SKM-1 (cell line): Measurements from ENCODE around the gene MNT.

Experiments used
- DNase-seq: peaks from one replicate; lab custom pipeline; 2025; ENCODE audit not compliant: unreplicated experiment; lab: John Stamatoyannopoulos, UW

MNT gene

DNA sequence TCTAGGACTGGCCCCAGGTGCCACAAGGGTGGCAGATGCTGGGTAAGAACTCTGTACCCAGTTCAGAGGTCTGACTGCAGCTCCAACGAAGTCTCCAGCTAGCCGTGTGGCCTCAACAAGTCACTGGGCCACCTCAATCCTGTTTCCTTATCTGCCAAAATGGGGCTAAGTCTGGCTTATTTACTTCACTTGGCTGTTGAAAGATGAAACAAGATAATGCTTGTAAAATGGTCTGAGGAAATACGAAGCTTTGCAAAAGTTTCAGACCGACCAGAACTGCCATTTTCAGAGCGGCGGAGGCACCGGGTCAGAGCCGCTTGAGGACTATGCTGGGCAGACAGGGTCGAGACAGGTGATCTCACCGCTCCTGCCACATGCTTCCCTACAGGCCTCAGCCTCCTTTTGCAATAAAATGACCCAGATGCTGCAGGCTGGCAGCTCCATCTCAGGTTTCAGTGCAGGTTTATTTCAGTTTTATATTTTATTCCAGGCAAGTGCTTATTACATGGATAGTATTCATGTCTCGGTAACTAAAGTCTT is 17.2 kb downstream of the MNT start:
- no peak for DNase-seq

DNA sequence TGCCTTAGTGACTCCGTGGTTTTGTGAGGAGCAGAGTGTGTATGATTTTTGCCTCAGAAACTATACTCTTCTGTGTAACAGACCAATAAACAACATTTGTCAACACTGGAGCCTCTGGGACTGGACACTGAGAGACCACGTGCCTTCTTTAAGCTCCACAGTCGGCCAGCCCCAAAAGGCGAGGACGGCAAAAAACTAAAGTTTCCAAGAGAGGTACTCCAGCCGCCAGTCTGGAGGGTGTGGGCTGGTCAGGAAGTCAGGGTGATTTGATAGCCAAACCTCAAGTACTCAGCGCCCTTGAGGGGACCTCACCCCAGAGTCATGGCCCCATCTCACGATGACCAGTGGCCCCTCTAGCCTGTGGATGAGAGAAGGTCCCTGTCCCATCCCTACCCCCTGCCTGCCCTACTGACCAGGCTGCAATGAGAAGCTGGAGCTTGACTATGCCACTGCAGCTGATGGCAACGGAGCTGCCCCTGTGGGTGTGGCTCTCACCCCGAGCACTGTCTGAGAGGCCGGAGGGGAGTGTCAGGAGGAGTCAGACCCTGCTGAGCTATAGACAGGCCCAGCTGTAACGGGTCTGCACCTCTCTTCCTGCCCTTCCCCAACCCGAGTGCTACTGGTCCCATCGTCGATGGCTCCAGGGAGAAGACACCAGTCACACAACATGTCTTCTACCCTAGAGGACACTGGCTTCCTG is 19.8 kb downstream of the MNT start:
- no peak for DNase-seq

DNA sequence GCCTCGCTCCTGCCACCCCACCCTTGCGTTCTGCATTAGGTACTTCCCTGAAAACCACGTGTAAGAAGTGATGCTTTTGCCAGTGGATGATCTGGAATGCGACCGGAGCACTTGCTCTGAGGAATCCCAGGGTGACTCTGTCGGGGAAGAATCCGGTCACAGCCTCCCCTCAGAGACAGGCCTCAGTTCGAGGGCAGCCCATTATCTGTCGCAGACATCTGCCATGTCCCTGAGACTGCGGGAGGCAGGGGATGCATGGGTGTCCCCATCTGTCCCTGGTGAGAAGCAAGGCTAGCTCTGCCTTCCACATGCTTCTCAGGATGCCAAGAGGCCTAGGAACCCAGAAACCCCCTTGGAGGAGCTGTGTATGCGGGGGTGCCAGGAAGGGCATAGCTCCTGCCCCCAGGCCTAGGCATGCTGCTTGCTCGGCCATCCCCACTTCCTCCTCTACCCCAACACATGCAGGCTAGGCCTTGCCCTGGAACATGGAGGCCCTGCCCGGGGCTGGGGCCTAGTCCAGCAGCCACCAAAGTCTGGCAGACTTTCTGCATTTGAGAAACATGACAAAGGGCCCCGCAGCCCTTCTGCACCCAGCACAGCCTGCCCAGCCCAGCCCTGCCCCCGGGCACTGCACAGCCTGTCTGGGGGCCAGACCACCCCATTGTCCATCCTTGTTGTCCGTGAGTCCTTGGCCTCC is 20.5 kb downstream of the MNT start:
- DNase-seq = no peak

DNA sequence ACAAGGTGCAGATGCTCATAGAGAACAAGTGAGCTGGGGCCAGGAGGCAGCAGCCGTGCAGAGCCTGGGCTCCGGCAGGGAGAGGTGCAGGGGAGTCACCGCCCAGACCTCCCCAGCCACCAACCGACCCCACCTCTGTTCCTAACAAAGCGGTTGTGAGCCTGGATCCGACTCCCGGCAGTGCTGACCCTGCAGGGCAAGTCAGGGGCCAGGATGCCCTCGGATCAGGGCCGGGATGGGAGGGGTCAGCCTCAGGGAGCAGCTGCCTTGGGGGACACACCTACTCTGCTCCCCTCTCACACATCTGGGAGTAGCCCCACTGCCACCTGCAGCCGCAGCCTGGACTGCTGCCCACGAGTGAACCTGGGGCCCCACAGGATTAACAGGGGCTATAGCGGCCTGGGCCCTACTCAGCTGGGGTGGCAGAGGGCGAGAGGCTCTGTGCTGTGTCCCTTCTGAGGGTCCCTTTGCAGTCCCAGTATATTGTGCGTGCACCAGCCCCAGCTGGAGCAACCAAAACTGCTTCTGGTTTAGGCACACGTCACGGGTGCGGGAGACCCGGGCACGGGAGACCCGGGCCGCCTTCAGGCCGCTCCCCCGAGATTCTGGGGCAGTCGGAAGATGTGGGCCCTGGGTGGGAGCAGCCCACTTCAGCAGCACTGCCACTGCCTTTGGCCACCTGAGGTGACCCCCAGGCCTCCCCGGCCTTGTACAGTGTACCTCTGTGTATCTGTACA is 21.2 kb downstream of the MNT start:
- no peak for DNase-seq

DNA sequence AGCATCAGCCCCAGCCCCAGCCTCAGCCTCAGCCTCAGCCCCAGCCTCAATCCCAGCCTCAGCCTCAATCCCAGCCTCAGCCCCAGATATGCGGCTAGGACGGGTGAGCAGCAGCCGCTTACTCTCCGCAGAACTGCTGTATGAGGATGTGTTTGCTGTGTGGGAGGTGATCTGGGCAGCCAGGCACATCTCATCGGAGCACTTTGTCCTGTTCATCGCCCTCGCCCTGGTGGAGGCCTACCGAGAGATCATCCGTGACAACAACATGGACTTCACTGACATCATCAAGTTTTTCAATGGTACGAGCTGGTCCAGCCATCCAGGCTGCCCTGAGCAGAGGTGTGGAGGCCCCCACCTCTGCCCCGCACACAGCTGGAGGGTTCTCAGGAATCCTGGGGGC is 22.0 kb downstream of the MNT start:
- DNase-seq = no peak

DNA sequence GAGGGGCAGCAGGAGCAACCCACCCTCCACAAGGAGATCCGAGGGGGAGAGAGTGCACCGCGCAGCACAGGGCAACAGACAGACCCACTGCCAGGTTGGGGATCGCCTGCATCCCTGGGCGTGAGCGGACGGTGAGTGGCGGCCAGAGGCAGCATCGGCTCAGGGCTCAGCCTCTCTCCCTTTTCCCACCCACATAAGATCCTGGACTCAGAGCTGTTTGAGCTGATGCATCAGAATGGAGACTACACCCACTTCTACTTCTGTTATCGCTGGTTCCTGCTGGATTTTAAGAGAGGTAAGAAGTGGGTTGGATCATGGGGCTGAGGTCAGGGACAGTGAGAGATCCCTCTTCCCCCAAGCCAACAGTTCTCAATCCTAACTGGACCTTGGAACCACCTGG is 23.2 kb downstream of the MNT start:
- DNase-seq = no peak

DNA sequence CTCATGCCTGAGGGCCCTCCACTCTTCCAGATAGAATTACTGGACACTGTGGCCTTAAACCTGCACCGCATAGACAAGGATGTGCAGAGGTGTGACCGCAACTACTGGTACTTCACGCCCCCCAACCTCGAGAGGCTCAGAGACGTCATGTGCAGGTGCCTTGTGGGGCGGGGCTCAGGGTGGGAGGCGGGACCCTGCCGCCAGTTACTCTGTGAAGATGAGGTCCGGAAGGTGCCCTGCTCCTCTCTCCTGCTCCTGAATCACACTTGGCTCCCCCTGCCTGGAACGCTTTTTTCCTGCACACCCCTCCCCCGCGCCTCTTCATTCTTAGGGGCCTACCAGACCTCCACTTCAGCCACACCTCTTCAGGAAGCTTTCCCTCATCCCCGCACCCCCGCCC is 24.8 kb downstream of the MNT start:
- DNase-seq = no peak

DNA sequence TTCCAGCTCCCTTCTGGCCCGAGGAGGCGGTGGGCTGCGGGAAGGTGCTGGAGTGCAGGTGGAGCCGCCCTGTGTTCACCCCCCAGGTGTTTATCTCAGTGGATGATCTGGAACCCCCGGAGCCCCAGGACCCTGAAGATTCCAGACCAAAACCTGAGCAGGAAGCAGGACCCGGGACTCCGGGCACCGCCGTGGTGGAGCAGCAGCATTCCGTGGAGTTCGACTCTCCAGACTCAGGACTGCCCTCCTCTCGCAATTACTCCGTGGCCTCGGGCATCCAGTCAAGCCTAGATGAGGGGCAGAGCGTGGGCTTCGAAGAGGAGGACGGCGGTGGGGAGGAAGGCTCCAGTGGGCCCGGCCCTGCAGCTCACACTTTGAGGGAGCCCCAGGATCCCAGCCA is 25.5 kb downstream of the MNT start:
- no peak for DNase-seq

DNA sequence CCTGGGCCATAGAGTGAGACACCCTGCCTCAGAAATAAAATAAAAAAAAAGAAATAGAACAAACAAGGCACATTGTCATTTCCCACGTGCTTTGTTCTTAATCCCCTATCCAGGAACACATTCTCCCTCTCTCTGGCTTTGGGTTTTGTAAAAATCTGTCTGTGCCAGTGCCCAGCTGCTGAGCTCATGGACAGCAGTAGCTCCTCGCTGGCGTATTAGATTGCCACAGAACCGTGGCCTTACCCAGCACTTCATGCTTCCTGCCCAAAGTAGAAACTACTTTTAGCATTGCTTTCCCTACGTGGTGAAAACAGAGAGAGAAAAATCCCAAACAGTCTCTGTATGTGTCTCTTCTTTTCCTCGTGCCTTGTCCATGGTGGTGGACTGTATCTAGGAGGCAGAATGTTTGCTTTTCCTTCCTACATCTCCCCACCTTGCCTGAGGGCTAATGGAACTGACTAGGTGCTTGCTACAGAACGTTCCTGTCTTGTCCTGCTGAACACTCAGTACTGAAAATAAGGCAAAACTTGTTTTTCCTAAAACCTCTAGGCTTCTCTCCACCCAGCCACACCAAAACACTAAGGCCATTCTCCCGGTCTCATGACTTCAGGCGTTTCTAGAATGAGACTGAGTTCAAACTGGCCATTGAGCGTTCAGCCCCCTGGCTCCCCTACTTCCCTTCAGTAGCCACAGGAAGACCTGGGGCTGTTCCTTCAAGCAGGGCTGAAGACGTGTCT is 26.1 kb downstream of the MNT start:
- DNase-seq = no peak

DNA sequence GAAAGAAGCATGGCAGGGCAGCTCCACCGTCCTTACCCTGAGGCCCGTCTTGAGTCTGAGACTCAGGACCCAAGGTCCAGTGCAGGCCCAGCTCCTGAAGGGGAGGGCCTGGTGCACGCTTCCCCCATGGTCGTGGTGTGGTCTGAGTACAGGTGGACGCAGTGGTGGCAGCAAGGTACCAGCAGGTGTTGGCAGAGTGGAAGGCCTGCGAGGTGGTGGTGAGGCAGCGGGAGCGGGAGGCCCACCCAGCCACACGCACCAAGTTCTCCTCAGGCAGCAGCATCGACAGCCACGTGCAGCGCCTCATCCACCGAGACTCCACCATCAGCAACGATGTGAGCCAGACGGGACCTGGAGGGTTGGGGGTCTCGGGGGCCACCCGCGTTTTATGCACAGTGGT is 27.7 kb downstream of the MNT start:
- DNase-seq = no peak

DNA sequence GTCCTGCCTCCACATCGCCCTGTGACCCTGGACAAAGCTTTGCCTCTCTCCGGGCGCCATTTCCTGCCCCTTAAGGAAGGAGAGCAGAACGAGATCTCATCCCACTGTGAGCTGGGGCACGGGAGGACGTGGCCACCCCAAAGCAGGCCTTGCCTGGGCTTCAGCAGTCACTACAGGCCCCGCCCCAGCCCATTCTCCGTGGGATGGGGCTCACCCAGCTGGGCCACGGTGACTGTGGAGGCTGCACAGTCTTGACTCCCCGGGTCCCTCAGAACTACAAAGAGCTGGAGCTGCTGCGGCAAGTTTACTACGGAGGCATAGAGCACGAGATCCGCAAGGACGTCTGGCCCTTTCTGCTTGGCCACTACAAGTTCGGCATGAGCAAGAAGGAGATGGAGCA is 28.2 kb downstream of the MNT start:
- DNase-seq = no peak

DNA sequence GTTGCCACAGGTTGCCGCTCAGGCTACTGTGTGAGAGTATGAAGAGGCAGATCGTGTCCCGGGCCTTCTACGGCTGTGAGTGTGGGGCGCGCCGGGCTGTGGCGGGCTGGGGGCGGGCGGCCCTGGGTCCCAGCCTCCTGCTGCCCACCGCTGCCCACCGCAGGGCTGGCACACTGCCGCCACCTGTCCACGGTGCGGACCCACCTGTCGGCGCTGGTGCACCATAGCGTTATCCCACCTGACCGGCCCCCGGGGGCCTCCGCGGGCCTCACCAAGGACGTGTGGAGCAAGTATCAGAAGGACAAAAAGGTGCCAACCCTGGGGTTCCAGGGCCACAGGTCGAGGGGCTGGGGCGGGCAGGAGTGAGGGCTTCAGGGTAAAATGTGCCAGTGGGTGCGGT is 28.7 kb downstream of the MNT start:
- DNase-seq = no peak

DNA sequence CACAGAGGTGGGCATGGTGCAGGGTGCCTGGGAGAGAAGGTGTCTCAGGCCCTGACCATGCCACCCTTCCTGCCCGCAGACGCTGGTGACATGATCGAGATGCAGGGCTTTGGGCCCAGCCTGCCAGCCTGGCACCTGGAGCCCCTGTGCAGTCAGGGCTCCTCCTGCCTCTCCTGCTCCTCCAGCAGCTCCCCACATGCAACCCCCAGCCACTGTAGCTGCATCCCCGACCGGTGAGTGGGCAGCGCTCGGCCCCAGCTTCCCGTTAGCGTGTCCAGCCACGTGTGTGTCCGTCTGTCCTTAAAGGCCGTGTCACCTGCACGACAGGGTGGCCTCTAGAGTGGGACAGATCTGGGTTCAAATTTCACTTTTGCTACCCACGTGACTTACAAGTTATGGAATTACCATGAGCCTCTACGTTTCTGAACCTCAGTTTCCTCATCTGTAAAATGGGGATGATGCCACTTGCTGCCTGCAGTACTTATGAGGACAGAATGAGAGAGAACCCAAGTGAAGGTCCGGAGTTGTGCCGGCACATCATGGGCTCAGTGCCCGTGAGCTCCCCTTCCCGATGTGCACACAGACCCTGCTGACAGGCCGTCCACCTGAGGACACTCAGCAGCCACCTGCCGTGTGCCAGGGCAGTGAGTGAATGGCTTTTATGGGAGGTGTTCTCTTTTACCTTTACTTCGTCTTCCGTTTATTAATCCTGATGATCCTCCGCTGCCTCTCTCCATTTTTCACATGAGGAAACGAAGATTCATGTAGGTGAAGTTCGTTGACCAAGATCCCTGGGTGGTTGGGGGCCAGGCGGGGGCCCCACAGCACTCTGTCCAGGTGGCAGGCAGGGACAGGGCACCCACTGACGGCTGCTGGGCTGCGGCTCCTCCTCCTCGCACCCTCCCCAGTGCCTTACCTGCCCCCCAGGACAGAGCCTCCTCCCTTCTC is 29.4 kb downstream of the MNT start:
- no peak for DNase-seq

DNA sequence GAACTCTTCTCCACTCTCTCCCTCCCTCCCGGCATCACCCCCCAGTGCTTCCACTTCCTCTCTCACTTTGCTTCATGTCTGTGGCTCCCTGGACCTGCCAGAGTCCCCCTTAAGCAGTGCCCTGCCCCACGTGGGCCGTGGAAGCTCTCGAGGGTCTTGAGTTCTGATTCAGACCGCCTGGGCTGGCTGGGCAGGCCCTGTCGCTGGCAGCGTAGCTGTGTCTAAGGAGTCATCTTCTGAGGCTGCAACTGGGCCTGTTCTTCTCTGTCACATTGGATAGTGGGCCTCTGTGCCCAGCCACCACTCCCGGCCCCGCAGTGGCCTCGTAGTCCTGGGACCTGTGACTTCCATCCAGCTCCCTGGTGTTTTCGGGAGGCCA is 30.7 kb downstream of the MNT start:
- no peak for DNase-seq

DNA sequence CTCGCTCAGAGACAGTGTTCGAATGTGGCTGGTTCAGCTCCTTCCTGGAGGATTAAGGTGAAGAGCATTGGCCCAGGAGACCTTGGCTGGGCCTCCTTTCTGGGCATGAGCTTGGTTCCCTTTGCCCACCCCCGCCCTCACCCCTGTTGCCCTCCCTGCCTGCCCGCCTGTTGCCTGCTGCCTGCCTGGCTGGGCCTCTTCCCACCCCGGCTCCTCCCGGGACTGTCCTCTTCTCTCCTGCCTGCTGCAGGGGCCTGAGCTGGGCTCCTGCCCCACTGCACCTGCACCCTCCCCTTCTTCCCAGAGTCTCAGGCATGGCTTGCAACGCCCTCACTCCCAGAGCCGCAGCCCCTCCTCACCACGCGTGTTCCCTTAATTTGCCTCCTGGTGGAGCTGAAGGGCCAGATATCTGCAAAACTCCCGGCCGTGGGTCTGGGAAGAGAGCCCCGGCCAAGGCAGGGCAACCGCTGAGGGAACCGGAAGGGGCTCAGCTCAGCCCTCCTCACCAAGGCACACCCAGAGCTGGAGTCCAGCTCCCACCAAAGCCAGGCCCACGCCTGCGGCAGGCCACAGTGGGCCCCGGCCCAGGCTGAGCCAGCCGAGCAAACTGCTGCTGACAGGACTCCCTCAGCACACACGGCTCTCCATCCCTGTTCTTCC is 31.2 kb downstream of the MNT start:
- no peak for DNase-seq

DNA sequence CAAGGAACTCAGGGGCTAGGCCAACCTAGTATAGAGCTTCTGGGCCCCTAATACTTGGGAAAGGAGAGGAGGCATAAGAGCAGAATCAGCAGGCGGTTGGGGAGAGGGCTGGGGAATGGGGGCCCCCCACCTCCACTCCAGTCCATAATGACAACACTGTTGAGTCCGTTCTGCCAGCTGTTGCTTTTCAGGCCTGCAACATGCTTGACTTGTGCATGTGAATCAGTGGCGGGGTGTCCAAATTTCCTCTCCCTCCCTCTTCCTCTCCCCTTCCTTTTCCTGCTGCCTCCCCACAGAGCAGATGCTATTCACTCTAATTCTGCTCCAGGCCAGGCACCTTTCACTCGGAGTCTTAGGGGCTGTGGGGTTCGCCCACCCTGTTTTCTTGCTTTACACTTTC is 31.8 kb downstream of the MNT start:
- no peak for DNase-seq

DNA sequence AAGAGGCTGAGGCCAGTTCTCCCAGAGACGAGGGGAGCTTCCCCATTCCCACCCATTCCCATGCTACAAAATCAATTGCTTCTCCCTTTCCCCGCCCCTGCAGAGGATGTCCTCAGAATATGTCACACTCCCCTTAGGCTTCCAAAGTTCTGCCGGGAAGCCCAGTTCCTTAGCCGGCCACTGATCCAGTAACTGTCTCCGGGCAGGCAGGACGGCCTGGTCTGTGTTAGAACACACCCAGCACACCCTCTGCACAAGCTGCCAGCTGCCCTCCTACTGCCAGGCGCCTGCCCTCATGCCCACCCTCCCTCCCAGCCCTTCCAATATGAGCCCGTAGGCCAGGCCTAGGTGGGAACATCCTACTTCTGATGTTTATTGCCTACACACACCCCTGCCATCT is 32.5 kb downstream of the MNT start:
- DNase-seq = no peak

DNA sequence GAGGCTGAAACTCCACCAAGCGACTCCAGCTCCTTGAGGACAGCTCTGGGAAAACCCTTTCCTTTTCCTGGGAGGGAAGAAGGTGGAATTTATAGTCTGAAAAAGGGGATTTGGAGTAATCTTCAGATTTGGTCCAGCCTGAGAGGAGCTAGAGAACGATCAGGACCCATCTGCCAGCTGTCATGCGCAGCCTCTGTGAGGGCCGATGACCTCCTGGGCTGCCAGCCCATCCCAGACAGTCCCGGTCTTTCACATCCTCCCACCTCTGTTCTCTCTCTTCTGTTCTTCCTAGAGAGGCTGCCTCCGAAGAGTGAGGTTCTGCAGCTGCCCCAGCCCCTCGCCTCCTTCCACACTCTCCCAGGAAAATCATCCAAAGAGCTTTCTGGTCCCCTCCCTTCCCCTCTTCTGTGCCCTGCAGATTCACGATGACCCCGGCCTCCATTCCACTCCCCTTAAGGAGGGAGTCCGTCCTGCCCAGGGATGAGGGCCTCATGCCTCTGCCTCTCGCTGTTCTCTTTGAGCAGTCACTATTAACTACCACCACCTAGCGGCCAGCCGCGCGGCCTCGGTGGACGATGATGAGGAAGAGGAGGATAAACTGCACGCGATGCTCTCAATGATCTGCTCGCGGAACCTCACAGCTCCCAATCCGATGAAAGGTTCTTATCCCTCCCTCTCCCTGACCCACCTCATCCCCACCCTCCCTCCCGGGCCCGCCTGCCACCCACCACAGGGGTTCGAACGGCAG is 33.9 kb downstream of the MNT start:
- no peak for DNase-seq

DNA sequence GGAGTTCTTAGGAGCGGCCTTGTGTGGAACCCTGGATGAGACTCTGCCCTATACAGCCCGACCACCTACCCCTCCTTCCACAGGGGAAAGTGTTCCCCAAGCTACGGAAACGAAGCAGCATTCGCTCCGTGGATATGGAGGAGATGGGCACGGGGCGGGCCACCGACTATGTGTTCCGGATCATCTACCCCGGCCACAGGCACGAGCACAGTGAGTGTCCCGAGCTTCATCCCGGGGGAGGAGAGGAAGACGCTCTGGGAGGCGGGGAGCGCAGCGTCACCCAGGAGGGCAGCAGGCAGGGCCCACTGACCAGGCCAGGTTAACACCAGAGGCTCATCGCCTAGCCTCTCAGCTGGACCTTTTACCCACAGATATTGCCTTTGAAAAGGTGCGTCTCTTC is 35.7 kb downstream of the MNT start:
- no peak for DNase-seq
